Cardiac muscle cell (in vitro differentiated cells and primary cell): ENCODE data around the gene ADAP2. TPM values are rescaled to one million over a fixed set of nuclear protein-coding genes. Genes with fewer than 3 reads are reported as not detected.

Experiments used
- DNase-seq, 2 donors: peaks; one replicate each; pipeline versions ENCODE4 v3.0.0 to v3.0.0-alpha.2; 2010 to 2017; ENCODE audit warnings: low read depth in 1 of 2, low spot score in 1 of 2
- H3K27ac ChIP-seq: fragments of 200-600 bp; sonication (generic); 2 replicates; pipeline ENCODE4 v1.5.1; 2016
- H3K27me3 ChIP-seq: fragments of 200-600 bp; sonication (generic); 2 replicates; pipeline ENCODE4 v1.6.0; 2016; ENCODE audit warnings: control low read depth
- H3K36me3 ChIP-seq: fragments of 200-600 bp; sonication (generic); 2 replicates; pipeline ENCODE4 v1.5.1; 2016; ENCODE audit warnings: control low read depth
- H3K4me1 ChIP-seq: fragments of 200-600 bp; sonication (generic); 2 replicates; pipeline ENCODE4 v1.8.1; 2017; ENCODE audit warnings: low read depth, mild to moderate bottlenecking, mixed run types
- H3K4me3 ChIP-seq: fragments of 200-600 bp; sonication (generic); 2 replicates; pipeline ENCODE4 v1.5.1; 2016; ENCODE audit warnings: mild to moderate bottlenecking
- H3K9me3 ChIP-seq: fragments of 200-600 bp; sonication (generic); 2 replicates; pipeline ENCODE4 v1.5.1; 2017; ENCODE audit warnings: low read depth, mild to moderate bottlenecking, control low read depth
- polyA plus RNA-seq: library from polyadenylated mRNA; unstranded; fragments of >200 nt; fragmentation: Nextera tagmentation; extraction: Ambion mirVana; gene quantifications from 2 replicates; pipeline ENCODE4 v1.2.1, GENCODE V29; 2016
- total RNA-seq: library from RNA; depleted of rRNA; stranded (reverse); fragments of >200 nt; gene quantifications from 2 replicates; pipeline ENCODE4 v1.2.3, GENCODE V29; 2016
- TF ChIP-seq, protein P1 (sequence below): IDR thresholded peaks from 2 replicates; pipeline ENCODE4 v1.5.1; 2012; ENCODE audit warnings: low read depth, mild to moderate bottlenecking, low read length

ADAP2 gene
- total and polyA plus RNA-seq, 2 experiments from 2014 or later: 0.71 to 1.0 TPM

DNA sequence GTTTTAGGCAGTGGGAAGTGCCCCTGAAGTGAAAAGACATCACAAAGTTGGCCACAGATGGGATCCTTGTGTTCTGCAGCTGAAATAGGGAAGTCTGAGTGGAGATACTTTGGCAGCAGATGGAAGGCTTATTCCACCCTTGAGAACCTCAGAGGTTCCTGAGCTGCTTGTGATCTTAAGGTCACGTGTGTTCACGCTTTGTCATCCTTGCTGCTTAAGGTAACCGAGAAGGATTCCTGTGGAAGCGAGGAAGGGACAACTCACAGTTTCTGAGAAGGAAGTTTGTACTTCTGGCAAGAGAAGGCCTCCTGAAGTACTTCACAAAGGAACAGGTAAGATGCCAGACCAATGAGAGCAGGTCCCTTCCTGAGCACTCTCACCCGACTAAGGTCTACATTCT lies 12.2 kb downstream of the ADAP2 start:
- no peaks in the 10 kb centered on the region for H3K9me3 ChIP-seq
- H3K27me3 ChIP-seq: peaks cover 3% of the 10 kb centered on the region
- H3K4me1 ChIP-seq: no peaks in the 10 kb centered on the region
- H3K36me3 ChIP-seq: no peaks in the 10 kb centered on the region
- H3K4me3 ChIP-seq: no peak overlapping the region
- no peak for DNase-seq
- TF ChIP-seq, protein P1, sequence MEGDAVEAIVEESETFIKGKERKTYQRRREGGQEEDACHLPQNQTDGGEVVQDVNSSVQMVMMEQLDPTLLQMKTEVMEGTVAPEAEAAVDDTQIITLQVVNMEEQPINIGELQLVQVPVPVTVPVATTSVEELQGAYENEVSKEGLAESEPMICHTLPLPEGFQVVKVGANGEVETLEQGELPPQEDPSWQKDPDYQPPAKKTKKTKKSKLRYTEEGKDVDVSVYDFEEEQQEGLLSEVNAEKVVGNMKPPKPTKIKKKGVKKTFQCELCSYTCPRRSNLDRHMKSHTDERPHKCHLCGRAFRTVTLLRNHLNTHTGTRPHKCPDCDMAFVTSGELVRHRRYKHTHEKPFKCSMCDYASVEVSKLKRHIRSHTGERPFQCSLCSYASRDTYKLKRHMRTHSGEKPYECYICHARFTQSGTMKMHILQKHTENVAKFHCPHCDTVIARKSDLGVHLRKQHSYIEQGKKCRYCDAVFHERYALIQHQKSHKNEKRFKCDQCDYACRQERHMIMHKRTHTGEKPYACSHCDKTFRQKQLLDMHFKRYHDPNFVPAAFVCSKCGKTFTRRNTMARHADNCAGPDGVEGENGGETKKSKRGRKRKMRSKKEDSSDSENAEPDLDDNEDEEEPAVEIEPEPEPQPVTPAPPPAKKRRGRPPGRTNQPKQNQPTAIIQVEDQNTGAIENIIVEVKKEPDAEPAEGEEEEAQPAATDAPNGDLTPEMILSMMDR: no peak
- no peak overlapping the region for H3K27ac ChIP-seq

DNA sequence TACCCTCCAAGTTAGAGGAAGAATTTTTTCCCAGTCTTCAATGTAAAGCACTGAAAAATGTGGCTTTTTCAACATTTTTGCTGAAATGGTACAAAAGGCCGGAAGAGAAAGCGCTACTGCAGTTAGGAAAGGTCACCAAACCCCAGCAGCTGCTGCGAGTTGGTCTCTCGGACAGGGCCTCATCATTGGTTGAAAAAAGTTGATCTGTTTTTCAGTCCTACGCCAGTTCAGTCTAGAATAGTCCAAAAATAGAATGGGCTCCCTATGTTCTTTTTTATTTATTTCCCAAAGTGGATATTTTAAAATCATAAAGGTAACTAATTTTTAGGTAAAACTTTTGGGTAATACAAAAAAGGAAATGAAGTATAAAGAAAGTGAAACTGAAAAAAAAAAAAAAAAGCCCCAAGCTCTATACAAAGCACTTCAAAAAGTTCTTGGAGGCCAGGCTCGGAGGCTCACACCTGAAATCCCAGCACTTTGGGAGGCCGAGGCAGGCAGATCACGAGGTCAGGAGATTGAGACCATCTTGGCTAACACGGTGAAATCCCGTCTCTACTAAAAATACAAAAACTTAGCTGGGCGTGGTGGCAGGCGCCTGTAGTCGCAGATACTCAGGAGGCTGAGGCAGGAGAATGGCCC lies 17.4 kb downstream of the ADAP2 start:
- H3K4me3 ChIP-seq: no peak overlapping the region
- H3K36me3 ChIP-seq: no peaks in the 10 kb centered on the region
- H3K4me1 ChIP-seq: no peaks in the 10 kb centered on the region
- TF ChIP-seq, protein P1: no peak
- H3K27me3 ChIP-seq: no peaks in the 10 kb centered on the region
- H3K9me3 ChIP-seq: no peaks in the 10 kb centered on the region
- DNase-seq: no peak
- H3K27ac ChIP-seq: no peak overlapping the region

DNA sequence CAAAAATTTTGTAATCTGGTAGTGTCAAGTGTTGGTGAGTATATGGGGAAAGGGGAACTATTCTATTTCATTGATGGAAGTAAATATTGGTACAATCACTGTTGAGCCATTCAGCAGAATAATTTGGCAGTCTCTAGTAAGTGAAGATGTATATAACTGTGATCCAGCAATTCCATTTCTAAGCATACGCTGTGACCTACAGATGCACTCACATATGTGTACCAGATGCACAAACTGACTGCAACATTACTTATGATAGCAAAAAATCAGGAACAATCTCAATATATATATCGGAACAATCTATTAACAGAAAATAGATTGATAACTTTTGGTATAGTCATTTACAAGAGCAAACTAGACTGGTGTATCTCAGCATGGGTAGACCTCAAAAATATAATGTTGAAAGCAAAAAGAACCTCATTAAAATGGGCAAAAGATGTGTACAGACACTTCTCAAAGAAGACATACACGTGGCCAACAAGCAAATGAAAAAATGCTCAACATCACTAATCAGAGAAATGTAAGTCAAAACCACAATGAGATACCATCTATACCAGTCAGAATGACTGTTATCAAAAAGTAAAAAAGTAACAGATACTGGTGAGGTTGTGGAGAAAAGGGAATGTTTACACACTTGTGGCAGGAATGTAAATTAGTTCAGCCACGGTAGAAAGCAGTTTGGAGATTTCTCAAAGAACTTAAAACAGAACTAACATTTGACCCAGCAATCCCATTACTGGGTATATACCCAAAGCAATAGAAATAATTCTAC lies 20.7 kb downstream of the ADAP2 start:
- H3K4me3 ChIP-seq: no peak overlapping the region
- H3K9me3 ChIP-seq: no peaks in the 10 kb centered on the region
- no peak for DNase-seq
- no peak overlapping the region for H3K27ac ChIP-seq
- H3K4me1 ChIP-seq: no peaks in the 10 kb centered on the region
- H3K36me3 ChIP-seq: no peaks in the 10 kb centered on the region
- no peaks in the 10 kb centered on the region for H3K27me3 ChIP-seq
- TF ChIP-seq, protein P1: no peak

DNA sequence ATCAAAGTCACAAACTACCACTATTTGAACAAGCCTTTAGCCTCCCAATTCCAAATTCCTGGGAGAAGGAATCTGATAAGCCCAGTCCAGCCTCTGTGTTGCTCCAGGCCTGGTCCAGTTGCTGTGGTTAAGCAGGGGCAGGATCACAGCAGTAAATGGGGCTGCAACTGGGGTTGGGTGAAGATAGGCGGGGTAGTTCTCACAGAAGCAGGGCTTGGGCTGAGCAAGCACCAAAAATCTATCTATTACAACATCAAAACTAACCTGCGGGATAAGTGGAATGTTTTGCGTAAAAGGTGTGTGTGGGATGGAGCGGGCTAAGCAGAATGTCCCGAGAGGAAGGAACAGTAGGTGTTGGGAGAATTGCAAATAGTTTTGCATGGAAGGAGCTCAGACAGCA lies 26.1 kb downstream of the ADAP2 start:
- H3K27ac ChIP-seq: no peak overlapping the region
- TF ChIP-seq, protein P1: no peak
- H3K4me1 ChIP-seq: no peaks in the 10 kb centered on the region
- no peak overlapping the region for H3K4me3 ChIP-seq
- no peak for DNase-seq
- no peaks in the 10 kb centered on the region for H3K27me3 ChIP-seq
- H3K9me3 ChIP-seq: no peaks in the 10 kb centered on the region
- H3K36me3 ChIP-seq: no peaks in the 10 kb centered on the region

DNA sequence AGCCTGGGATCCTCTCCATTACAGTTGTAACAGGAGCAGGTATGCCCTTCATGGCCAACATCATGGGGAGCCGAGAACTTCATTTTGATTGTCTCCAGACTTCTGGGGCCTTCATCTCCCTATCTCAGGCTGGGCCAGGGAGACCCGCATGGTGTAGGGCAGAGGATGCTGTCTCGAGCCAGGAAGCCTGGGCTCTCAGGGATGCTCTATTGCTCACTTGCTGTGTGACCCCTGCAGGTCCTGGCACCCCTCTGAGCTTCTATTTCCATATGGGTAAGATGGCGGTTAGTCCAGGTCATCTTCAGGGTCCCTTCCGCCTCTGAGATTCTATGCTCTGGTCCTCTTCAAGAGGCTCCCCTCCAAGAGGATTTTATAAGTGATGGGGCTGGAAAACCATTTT lies 28.4 kb downstream of the ADAP2 start:
- Histone ChIP-seq H3K36me3 (no peaks in the 10 kb centered on the region), H3K27ac (no peak overlapping the region)

More for the DNA sequence above, 28.4 kb downstream of the ADAP2 start:
- Histone ChIP-seq H3K27me3 (no peaks in the 10 kb centered on the region), H3K4me1 (no peaks in the 10 kb centered on the region), H3K9me3 (no peaks in the 10 kb centered on the region), H3K4me3 (no peak overlapping the region)
- TF ChIP-seq, protein P1: no peak
- DNase-seq: no peak
